HT-29 (cell line): ENCODE measurements around the gene GPR33. TPM values are rescaled to one million over a fixed set of nuclear protein-coding genes. Genes with fewer than 3 reads are reported as not detected.
"Not testable (repeated sequence)": the region's sequence is repeated elsewhere in the genome, so short reads cannot be mapped to it uniquely, and the experiment has no call there.

ENCODE experiments used
- DNase-seq: peaks from one replicate; pipeline ENCODE4 v3.0.0-alpha.2; 2015; ENCODE audit warnings: low spot score
- total RNA-seq: library from RNA; depleted of rRNA; stranded (reverse); fragments of >200 nt; shearing (Covaris generic); gene quantifications from 2 replicates; pipeline ENCODE4 v1.2.3, GENCODE V29; 2014; rRNA removed

The GPR33 gene, protein sequence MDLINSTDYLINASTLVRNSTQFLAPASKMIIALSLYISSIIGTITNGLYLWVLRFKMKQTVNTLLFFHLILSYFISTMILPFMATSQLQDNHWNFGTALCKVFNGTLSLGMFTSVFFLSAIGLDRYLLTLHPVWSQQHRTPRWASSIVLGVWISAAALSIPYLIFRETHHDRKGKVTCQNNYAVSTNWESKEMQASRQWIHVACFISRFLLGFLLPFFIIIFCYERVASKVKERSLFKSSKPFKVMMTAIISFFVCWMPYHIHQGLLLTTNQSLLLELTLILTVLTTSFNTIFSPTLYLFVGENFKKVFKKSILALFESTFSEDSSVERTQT
- total RNA-seq = not detected in 2 replicates

DNA sequence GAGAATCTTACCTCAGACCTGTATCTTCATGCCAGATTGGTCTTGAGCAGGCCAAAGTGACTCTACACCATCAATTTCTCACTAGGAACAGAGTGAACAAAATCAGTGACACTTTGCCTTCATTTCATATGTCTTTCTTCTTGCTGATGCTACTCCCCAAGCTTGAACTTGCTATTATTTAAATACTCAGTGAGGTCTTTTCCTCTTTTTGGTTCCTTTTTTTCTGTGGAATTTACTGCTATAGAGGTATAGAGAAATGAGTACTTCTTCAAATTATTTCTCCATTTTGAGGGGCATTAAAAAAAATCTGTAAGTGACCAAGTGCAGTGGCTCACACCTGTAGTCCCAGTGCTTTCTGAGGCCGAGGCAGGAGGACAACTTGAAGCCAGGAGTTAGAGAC is at the start of gene GPR33:
Gene GPR33 (minus strand): TSS at position 154 of the 400 bp plus-strand sequence. CDS start 4,074 bp downstream, outside the sequence.
- DNase-seq = no peak

DNA sequence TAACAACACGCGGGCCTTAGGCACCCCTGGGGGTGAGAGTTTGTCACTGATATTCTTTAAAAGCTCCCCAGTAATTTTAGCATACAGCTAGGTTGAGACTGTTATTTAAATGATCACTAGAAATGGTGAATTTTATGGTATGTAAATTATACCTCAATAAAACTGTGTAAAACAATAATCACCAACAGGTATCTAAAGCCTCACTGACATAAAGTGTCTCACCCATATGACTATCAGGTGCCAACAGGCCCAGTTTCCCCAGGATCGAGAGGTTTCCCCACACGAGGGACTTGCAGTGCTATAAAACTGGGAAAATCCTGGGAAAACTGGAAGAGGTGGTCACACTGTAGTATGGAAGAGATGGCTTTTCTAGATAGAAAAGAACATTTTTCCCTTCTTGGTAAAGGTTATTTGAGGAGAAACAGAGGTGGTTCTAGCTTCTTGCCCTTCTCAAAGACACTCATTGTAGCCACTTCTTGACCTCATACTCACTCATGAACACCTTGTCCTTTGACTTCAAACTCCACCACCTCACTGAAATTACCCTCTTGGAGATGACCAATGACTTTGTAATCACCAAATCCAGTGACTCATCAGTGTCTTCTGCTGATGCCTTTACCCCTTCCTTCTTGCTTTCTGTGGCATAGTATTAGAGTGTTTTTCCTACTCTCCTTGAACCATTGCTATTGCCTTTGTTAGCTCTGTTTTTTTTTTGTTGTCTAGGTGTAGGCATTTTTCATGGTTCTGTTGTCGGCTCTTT is 48.5 kb upstream of the GPR33 start:
- no peak for DNase-seq

DNA sequence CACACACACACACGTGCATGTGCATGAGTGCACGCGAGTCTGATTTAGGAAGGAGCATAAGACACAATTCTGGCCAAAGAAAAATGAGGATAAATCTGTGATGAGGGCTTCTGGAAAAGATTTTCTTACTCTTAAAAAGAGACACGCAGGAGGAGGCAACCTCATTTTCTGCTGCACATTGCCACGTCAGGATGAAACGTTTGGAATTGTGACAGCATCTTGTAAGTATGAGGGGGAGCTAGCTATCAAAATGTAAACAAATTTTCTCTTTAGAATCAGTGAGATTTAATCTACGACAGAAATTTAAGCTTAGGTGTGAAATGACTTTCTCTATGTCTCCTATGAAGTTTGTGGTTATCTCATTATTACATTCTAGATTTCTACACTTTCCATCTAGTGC is 42.3 kb upstream of the GPR33 start:
- DNase-seq = no peak

DNA sequence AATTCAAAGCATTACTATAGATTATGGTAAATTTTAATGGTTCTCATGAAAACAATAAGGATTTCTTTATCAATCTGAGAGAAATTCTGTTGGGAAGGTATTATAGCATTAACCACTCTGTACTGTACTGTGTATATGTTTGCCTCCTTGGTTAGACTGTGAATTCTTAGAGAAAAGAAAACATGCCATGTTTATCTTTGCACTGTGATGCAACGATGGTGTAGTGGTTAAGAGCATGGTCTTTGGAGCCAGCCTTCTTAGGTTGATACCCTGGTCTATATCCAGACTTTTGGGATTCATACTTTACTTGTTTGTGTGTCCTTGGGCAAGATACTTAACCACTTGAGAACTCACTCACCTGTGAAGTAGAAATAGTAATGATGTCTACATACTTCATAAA is 41.2 kb upstream of the GPR33 start:
- no peak for DNase-seq

DNA sequence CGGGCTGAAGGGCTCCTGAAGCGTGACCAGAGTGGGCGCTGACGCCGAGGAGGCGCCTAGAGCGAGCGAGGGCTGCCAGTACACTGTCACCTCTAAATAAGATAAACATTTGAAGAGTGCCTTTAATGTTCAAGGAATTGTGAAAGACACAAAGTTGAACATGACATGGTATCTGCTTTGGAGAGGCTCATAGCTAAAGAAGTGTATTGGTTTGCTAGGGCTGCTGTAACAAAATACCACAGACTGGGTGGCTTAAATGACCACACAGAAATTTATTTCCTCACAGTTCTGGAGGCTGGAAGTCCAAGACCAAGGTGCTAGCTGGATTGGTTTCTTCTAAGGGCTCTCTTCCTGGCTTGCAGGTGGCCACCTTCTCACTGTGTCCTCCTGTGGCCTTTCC is 39.7 kb upstream of the GPR33 start:
- DNase-seq = no peak

DNA sequence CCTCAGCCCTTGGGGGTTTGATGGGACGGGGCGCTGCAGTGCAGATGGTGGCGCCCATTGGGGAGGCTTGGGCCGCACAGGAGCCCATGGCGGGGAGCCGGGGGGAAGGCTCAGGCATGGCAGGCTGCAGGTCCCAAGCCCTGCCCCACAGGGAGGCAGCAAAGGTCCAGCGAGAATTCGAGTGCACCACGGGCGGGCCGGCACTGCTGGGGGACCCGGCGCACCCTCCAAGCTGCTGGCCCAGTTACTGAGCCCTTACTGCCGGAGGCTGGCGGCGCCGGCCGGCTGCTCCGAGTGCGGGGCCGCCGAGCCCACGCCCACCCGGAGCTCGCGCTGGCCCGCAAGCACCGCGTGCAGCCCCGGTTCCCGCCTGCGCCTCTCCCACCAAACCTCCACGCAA is 39.2 kb upstream of the GPR33 start:
- DNase-seq = no peak

DNA sequence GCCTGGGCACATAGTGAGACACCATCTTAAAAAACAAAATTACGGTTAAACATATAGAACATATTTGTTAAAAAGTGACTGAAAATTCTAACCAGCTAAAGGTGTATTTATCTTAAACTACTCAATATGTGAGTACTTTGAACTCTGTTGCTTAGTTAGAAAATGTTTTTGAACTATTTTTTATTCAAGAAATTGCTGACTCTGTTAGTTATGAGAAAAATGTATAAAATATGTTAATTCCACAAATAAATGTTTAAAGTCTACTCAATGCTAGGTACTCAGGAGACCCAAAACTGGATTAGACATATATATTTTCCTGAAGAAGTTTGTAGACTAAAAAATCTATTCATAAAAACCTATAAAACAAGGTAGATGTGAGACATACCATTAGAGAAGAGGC is 23.0 kb upstream of the GPR33 start:
- no peak for DNase-seq

DNA sequence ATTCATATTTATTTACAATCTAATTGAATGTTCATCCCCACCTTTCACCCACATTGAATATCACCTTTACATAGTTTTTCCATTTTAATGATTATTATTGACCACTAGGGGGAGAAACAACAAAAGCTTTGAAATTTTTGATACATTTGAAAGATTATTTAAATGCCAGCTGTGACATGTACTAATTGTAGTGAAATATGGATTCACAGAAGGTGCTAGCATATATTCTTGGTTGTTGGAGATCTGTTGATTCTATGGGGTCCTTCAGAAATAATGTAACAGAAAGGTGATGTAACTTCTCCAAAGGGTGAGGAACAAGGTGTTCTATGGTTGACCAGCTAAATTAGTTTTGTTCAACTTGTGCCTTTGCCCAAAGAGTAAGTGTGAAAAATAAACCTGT is 22.4 kb upstream of the GPR33 start:
- DNase-seq = peak; percentile 48

DNA sequence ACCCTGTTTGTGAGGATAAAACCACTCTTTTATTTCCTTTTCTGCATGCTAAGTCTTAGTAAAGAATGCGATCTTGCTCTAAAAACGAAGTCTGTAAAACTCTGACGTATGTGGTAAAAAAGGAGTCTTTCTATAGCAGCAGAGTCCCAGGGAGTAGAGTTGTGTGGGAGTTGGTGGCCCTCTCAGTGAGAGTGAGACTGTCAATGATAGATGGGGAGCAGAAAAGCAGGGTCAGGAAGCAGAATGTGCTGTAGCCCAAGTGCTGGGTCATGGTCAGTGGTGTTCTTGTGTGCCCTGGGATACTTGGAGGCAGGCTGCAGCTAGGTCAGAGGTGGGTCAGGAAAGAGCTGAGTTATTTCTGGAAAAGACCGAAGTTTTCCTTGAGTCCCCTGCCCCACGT is 20.3 kb upstream of the GPR33 start:
- DNase-seq = no peak

DNA sequence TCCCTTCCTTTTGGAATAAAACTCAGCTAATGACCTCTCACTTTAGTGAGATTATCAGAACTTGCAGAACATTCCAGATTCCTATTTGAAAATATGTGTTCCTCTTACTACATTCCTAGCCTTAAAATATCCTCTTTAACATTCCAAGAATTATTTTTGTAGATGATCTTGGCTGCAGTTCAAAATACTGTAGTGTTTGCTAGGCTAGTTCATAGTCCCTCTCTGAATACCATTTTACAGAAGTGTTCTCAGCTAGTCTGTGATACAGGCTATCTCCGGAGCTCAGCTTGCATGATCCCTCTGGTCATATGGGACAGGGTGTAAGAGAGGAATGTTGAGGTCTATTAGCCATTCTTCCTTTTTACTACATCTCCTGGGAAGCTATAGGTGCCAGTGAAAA is 17.6 kb upstream of the GPR33 start:
- DNase-seq = no peak

DNA sequence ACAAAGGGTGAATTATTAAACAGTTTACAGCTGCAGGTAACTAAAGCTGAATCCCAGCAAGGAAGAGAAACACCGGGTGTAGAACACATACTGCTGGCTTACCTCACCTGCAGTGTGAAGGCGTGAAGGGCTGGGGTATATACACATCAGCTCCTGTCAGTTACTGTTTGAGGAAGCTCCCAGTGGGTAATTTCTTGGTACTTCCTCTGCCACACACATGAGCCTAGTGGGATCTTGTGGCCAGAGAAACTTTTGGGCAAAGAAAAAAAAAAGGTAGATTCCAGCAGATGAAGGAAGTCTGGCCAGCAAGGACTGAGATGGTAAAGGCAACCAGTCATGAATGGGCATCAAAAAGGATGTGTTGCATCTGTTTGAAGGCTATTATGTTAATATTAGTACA is 14.0 kb upstream of the GPR33 start:
- DNase-seq = no peak

DNA sequence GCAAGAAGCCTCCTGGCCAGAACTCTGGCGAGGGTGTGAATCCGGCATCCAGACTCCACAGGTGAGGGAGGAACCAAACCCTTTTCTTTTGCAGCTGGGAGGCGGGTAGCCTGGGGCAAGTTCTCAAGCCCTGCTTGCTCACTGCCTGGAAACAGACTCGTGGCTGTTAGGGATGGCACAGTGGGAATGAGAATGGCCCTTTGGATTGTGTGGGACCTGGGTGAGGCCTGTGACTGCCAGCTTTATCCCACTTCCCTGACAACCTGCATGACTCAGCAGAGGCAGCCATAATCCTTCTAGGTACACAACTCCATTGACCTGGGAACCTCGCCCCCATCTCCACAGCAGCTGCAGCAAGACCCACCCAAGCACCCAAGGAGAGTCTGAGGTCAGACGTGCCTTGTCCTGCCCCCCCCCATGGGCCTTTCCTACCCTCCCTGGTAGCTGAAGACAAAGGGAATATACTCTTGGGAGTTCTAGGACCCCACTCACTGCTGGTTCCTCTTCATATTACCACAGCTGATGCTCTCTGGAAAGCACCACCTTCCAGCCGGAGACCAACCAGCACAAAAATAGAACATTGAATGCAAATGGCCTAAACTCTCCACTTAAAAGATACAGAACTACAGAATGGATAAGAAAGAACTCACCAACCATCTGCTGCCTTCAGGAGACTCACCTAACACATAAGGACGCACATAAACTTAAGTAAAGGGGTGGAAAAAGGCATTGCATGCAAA is 5.1 kb upstream of the GPR33 start:
- no peak for DNase-seq

DNA sequence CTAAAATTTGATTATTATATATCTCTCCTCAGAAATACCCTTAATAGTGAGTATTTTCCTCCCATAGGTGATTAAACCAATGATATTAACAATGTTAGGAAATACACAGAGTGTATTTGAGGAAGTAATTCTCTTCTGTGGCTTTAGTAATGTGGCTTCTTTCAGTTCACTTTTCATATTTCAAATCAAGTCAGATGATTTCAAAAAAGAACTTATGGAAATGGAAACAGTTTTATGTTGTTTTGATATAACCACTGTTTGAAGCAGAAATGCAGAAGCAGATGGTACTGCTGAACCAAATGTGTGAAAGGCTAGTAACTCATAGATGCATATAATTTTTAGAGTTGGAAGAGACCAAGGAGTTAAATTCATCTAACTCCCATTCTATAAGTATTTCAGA is 1.9 kb upstream of the GPR33 start:
- no peak for DNase-seq

DNA sequence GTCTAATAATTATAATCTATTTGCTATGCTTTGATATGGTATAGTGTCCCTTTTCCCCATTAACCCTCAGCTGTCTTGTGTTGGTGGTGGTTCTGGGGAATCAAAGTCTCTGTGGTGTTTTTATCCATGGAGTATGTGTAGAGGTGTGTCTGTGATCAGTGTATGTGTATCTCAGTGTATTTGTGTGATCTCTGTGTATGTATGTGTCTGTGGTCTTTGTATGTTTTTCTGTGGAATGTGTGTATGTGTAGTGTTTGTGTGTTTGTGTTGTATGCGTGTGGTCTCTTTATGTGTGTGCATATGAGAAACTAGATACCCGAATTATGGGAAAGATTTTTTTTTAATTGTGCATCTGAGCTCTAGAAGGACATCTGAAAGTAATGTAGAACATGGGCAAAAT is 1.1 kb downstream of the GPR33 start:
- DNase-seq = no peak

DNA sequence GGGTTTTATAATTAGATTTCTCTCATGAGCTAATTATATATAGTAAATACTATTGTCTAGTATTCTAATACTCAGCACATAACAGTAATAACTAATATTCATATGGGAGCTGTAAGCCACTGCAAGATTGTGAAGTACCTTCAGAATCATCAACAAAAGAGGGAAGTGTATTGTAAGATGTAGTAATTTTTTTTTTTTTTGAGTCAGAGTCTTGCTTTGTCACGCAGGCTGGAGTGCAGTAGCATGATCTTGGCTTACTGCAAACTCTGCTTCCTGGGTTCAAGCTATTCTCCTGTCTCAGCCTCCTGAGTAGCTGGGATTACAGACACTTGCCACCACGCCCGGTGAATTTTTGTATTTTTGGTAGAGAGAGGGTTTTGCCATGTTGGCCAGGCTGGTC is 3.1 kb downstream of the GPR33 start:
- DNase-seq = no peak

DNA sequence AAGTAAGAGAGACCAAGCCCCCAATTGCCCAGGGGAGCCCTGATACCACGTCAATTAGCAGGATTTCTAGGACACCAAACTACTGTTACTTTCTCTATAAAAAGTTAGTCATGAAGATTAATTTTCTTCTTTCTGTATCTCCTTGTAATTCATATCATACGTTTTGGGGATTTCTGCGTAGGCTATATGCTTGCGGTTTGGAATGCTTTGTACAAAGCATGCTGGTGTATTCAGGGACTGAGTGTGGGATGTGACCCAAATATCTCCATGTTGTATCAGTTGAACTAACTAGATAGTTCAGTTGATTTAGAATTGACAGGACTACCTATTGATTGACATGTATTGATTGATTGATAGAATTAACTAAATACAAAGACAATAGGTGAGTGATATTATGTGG is 7.7 kb downstream of the GPR33 start:
- no peak for DNase-seq

DNA sequence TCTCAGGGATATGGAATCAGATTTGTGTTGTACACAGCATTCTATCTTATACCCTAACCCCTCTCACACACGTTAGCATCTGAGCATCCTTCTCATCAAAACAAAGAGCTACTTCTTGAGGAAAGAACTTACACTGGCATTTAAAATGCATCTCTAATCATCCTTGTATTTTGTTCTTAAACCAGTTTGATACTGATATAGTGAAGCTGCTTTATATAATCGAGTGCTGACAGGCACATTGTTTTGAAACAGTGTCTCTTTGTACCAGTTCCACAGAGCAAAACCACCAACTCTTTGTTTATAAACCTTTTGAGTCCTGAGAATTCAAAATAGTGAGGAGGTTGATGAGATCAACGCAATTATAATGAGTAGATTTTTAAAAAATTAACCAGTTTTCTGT is 8.8 kb downstream of the GPR33 start:
- DNase-seq = no peak

DNA sequence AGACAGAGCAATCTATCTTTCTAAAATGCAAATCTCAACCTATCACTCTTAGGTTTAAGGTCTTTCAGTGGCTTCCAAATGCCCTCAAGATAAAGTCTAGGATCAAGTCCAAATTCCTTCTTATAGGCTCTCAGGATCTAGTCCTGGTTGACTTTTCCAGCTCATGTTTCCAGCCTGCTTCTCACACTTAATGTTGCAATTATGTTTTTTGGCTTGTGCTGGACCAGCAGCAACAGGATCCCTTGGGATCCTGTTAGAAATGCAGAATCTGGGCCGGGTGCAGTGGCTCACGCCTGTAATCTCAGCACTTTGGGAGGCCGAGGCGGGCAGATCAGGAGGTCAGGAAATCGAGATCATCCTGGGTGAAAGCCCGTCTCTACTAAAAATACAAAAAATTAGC is 10.6 kb downstream of the GPR33 start:
- no peak for DNase-seq

DNA sequence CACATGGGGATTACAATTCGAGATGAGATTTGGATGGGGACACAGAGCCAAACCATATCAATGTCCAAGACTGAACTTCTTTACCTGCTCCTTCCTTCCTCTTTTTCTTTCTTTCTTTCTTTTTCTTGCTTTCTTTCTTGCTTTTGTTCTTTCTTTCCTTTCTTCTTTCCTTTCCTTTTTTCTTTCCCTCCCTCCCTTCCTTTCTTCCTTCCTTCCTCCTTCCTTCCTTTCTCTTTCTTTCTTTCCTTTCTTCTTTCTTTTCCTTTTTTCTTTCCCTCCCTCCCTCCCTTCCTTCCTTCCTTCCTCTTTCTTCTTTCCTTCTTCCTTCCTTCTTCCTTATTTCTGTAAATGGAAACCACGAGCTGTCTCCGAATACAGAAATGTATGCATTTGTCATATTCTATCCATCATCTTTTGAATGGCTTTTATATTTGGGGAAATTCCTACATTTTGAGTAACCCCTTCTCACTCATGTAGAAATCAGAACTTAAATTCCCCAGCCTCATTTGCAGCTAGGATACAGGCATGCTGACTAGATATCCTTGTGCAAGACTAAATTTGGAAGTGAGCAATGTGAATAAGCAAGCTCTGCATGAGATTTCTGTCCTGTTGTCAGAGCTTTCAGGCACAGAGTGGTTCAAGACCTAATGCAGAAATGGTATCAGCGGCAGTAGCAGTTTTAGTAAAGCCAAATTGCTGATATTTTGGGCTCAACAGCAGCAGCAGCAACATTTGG is 11.5 kb downstream of the GPR33 start:
- DNase-seq = no peak

DNA sequence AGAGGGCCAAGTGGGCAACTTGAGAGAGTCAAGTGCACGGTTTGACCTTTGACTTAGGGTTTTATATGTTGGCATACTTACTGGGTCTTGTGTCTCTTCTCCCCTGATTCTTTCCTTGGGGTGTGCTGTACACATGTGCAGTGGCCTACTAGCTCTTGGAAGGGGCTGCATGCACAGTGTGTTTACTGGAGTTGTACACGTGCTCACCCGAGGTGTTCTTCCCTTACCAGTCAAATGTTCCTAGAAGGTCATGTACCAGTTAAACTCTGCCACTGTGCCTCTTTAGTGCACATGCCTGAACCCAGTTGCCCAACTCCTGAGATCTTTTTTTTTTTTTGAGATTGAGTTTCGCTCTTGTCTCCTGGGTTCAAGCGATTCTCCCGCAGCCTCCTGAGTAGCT is 21.3 kb downstream of the GPR33 start:
- DNase-seq = no peak

DNA sequence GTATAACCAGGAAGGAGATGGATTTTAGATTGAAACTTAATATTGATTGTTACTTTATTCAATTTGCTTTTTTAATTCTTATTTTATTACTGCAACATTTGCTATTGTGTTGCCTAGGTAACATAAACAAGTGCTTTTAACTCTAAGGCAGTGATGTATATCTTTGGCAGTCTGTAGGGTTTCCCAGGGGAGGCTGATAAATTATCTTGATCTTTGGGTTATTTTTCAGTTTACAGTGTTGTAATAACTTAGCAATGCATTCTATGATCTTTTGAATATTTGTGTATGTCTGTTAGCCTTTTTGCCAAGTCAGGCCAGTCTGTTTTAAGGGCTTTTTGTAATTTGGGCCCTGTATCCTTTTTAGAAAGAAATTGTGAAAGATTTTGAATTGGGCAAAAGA is 22.7 kb downstream of the GPR33 start:
- no peak for DNase-seq

DNA sequence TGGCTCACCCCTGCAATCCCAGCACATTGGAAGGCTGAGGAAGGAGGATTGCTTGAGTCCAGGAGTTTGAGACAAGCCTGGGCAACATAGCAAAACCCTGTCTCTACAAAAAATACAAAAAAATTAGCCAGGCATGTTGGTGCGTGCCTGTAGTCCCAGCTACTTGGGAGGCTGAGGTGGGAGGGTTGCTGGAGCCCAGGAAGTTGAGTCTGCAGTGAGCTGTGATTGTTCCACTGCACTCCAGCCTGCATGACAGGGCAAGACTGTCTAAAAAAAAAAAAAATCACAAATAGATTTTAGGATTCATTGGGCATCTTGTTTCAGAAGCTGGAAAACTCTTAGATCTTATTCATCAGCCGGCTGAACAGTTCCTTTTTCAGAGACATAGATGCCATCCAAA is 25.4 kb downstream of the GPR33 start:
- DNase-seq = not testable (repeated sequence)
